DLD1 (cell line): ENCODE data around the gene CDH7.

Experiments
- in situ Hi-C: cut with HindIII; loops from 2 replicates; pipeline ENCODE4 v1.10.0; 2017; ENCODE audit warnings: low sequenced_read_pairs

Gene CDH7

DNA sequence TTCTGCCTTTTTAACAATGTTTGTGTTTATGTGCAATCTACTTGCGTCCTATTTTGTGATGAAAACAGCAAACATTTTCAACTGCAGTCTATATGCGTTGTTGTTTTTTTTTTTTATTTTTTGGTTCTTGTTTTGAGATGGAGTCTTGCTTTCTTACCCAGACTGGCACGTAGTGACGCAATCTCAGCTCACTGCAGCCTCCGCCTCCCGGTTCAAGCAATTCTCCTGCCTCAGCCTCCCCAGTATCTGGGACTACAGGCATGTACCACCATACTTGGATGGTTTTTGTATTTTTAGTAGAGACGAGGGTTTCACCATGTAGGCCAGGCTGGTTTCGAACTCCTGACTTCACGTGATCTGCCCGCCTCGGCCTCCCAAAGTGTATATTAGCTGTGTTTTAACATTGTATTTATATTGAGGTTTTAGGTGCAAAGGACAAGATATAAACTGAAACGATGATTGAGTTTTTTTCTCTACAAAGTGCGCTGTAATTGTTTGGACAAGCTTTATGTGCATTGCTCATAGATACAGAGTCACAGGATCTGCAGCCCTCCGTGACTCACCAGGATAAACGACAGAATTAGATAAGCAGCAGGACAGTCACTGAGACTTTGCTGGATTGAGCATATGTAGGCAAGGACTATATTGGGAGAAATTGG, 17.4 kb downstream of the CDH7 start:
- in situ Hi-C loops = no loop called here

DNA sequence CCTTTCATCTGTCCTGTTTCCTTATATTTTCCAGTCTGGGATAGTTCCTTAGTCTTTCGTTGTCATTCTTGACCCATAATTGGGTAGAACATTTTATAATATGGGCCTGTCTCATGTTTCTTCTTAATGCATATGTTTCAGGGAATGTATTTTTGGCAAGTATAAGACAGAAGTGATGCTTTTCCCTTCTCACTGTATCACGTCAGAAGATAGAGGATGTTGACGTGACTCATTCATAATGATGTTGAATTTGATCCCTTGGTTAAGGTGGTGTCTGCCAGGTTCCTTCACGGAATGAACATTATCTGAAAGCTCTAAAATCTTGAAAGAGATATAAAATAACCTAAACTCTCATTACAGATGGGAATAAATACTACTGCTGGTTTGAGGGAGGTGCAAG, 18.8 kb downstream of the CDH7 start:
- in situ Hi-C loops = no loop called here

DNA sequence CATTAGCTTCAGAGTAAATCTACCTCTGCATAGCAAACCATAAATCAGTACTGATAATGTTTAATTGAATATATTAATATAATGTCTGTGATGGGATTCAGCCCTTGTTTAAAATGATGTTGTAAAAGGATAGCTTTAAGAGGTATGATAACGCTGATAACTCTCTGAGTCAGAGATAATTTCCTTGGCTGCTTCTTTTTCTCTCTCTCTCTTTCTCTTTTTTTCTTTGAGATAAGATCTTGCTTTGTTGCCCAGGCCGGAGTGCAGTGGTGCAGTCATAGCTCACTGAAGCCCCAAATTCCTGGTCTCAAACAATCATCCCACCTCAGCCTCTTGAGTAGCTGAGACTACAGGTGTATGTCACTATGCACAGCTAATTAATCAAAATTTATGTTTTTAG, 35.7 kb downstream of the CDH7 start:
- in situ Hi-C loops = no loop called here

DNA sequence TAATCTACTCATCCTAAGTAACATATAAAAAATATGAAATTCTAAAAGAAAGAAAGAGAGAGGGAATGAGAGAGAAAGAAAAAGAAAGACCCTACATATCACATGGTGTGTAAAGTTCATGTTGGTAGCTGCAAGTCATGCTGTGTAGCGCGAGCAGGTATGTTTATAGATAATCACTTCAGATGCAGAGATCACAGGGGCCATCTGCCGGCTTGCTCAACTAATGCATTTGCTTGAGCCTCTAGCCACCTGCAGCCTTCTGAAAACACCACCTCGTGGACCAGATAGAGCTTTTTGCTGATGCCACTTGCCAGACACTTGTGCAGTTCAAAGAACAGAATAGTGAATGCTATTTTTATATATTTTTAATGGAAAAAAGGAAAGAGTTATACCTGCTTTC, 37.6 kb downstream of the CDH7 start:
- in situ Hi-C loops = no loop called here

DNA sequence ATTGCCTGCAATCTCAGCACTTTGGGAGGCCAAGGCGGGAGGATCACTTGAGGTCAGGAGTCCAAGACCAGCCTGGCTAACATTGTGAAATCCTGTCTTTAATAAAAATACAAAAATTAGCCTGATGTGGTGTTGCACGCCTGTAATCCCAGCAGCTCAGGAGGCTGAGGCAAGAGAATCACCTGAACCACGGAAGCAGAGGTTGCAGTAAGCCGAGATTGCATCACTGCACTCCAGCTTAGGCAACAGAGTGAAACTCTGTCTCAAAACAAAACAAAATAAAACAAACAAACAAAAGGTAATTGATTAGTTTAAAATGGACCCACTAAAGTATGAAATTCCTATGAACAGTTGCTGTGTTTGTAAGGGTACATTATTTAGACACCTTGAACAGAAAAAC, 39.8 kb downstream of the CDH7 start:
- in situ Hi-C loops = no loop called here

DNA sequence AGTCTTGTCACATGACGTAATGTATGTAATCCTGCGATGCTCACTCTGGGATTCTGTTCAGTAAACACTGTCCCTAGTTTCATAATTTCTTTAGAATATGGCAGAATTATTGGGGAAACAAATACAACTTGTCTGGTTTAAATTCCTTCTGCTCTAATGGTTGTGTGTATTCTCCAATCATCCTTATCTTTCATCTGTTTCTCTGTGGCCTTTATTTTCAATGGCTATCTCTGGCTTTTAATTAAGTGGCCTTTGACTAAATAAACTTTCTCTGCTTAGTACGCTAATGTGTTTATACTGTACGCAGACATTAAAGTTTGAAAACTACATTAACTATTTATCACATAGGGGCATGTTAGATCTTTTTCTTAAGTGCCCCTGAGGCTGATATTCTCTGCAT, 40.9 kb downstream of the CDH7 start:
- in situ Hi-C loops = no loop called here

DNA sequence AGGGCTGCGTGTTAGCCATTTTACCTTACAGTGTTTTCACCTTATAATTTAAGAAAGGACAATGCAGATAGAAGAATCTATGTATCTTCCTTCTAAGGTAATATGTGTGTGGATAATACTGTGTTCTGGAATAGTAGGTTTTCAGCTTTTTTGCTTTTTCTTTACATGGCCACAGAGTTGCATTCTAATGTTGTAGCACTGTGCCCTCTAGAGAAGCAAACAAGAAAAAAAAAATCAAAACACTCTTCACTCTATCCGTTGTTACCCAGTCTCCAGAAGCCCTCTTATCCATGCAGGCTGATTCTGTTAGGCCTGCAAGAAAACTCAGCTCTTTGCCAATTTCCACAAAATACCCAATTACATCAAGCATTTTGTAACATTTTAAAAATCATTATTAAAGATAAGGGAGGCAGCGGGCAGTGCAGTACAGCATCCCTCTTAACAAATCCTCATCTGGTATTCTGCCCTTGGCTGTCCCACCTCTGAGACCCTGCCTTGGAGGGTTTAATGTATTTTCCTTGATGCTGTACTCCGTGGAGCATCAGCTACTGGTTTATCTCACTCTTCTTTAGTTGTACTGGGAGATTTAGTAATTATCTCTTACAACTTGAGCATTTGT, 41.8 kb downstream of the CDH7 start:
- in situ Hi-C loops = no loop called here

DNA sequence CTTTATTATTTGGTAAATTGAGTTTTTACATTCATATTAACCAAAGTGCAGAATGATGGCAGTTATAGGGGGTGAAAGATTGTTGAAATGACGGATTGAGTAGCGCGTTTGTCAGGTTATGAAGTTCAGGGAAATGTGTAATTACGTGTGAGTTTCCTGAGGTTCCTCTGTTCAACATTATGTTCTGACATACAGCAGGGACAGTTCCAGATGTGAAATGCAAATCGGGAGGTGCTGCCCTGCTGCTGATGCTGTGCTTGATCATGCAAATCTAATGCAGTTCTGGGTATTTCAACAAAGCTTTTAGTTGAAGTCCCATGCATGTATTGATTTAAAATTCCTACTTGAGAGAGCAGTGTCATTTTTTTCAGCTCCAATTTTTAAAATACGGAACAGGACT, 57.9 kb downstream of the CDH7 start:
- in situ Hi-C loops = no loop called here

DNA sequence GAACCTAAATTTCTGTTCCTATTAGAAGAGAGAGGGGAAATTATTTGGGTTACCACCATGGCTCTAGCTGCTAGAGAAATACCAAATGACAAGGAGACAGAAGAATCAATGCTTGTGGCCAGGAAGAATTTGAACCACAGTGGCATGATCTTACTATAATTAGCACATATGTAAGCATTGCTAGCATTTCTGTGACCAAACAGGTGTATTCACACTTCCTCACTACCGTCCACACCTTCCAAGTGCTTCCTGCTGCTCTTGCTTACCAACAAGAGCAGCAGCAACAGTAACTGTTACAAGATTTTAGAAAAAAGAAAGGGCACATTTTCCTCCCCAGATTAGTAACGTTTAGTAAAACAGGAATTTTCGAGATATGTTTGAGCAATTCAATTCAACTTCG, 60.5 kb downstream of the CDH7 start:
- in situ Hi-C loops = no loop called here

DNA sequence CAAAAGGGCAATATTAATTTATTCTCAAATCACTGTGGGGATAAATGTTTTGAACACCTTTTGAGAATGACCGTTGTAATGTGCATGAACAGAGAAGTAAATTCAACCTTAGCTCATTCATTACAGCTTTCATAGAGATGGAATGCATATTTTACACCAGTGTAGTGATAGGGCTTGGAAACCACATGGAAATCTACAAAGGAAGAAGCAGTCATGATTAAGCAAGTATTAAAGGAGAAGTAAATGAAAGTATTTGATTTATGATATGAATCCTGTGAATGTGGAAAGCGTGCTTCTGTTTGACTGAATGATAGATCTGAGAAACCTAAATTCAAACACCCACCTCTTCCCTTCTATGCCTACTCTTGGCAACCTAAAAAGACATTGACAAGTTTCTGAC, 64.7 kb downstream of the CDH7 start:
- in situ Hi-C loops = no loop called here

DNA sequence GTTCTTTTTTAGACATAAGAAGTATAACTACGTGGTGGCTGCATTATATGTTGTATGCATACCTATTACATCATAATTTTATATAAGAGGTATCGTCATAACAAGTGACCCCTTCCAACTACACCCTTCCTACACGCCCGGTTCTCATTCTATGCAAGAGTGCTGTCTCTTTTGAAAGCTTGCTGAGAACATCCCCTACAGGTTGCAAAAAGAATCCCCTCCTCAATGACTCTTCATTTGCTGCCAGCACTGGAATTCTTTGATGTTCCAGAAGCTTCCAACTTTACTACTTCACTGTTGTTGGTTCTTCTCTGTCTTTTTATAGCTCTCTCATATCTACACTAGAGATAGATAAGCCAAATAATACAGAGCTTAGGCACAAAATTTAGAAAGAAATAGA, 66.4 kb downstream of the CDH7 start:
- in situ Hi-C loops = no loop called here

DNA sequence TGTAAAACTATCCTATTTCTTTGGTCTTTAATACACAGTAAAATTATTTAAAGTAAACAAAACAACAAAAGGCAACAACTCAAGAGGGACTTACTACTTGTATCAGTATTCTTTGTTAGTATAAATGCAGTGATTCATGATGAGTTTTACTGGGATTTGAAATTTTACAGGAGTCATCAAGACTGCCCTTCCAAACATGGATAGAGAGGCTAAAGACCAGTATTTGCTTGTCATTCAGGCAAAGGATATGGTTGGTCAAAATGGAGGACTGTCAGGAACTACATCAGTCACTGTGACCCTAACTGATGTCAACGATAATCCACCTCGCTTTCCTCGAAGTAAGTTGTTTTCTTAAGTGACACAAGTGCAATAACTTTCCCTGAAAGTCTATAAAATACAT, 71.1 kb downstream of the CDH7 start:
- in situ Hi-C loops = no loop called here

DNA sequence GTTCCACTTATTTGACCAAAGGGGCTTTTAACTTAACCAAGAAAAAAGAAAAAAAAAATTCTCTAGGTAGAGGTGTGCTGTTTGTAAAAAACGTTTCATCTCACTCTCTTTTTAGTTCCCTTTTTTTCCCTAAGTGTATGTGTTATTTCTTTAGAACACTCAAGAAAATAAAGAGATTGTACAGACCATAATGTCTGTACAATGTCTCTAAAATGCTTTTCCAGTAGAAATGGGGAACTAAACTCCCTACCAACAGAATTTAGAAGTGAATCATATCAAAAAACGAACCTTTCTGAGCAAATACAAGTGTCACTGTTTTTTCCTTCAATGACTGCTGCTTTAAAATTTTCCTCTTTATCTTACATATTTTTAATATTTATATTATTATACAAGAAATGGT, 72.0 kb downstream of the CDH7 start:
- in situ Hi-C loops = no loop called here

DNA sequence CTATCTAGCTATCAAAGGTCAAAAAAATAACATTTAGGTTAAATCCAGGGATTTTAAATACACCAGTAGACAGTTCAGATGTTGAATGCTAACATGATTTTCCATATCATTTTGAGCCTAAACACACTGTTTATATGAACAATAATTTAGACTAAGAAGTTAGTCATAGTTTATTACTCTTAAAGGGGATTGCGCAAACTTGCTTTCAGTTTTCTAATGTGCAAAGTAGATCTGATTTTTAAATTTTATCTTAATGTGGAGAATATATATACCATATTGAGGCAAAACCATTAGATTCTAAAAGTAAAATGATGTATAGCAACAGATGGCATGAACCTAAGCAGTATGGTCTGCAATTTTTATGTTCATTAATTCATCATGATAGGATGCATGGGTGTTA, 76.6 kb downstream of the CDH7 start:
- in situ Hi-C loops = no loop called here

DNA sequence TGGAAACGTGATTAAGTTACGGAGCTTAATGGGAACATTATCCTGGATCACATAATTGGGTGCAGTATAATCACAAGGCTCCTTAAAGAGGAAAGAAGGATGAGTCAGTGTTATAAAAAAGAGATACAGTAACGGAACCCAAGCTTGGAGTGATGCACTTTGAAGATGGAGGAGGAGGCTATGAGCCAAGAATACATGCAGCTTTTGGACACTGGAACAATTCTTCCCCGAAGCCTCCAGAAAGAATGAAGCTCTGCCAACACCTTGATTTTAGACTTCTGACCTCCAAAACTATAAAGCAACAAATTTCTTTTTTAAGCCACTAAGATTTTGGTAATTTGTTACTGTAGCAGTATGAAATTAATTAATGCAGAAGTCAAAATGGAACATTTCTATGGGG, 85.1 kb downstream of the CDH7 start:
- in situ Hi-C loops = no loop called here

DNA sequence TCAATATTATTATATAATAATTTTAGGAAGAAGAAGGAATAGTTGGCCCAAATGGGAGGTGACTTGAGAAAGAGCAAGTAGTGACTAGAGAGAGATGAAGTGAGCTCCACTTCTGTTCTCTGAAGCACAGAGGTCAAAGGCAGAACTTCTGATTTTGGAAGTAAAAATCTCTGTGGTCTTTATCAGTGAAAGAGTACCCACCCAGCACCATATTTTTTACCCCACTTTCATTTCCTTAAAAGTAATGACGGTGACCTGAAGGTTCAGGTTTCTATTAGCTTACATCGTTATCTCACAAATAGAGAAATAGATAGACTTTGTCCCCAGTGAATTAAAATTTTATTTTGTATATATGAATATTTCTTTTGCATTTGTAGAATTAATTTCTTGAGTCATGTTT, 95.3 kb downstream of the CDH7 start:
- in situ Hi-C loops = no loop called here

DNA sequence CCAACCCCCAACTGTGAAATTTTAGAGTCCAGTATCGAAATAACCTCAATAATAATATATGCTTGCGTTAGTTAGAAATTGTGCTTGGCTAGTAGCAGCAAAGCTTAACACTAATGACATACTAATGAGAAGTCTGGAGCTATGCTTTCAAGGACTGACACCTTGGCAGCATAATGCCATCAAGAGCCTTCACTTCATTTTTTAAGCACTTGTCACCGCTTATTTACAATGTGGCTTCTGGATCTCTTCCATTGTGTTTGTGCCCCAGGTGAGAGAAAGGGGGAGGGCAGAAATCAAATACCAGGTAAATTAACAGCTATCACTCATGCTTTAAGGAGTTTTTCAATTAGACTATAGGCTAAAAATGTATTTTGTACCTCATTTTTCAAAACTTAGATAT, 101.5 kb downstream of the CDH7 start:
- in situ Hi-C loops = no loop called here

DNA sequence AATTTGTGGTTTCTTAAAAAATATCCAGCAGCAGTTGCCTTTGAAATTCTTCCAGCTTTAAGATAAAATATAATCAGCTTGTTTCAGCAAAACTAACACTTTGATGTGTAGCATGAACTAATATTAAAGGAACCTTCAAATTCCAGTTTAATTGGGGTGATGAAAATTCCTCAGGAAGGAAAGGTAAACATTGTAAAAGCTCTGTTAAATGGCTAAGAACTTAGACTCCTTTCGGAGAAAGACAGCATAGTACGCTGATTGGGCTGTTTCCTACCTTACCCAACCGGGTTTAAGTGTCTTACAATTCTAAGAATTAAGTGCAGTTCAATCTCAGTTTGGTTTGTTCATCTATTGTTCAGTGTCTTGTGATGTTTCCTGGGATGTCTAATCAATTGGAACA, 108.3 kb downstream of the CDH7 start:
- in situ Hi-C loops = no loop called here

DNA sequence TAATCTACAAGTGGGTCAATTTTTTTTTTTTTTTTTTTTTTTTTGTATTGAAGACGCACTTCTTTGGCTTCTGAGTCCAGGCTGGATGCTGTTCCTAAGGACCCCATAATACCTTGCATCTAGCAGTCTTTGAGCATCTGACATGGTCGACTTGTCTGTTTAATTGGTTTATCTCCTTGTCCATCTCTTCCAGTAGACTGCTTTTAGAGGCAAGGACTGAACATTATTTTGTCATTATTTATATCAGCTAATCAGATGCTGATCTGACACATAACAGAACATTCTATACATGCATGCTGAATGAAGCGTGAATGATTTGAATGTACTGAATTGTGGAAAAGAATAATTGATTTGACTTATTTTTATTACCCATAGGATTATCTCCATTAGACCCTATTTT, 118.7 kb downstream of the CDH7 start:
- in situ Hi-C loops = no loop called here

DNA sequence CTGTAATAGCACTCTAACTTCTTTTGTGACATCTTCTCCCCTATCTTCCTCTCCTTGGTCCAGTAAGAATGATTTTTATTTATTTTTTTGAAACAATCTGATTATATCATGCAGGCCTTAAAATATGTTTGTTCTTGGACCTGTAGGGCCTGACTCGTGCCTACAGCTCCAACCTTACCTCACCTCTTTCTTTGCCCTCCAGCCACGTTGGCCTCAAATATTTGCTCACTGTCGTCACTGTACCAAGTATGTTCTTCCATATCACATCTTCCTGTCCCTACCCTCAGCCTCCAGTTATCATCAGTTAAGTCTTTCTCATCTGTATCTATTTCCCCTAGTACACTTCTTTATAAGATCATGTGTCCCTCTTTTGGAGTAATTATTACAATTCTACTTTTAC, 125.5 kb downstream of the CDH7 start:
- in situ Hi-C loops = no loop called here

DNA sequence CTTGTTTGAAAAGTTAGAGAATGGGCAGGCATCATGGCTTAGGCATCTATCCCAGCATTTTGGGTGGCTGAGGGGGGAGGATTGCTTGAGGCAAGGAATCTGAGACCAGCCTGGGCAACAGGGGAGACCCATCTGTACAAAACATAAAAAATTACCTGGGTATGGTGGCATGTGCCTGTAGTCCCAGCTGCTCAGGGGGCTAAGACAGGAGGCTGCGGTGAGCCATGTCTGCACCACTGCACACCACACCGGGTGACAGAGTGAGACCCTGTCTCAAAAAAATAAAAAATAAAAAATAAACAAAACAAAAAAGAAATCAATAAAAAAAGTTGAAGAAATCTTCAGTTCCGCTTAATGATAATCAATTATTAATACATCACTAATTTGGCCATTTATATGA, 146.5 kb downstream of the CDH7 start:
- in situ Hi-C loops = no loop called here

DNA sequence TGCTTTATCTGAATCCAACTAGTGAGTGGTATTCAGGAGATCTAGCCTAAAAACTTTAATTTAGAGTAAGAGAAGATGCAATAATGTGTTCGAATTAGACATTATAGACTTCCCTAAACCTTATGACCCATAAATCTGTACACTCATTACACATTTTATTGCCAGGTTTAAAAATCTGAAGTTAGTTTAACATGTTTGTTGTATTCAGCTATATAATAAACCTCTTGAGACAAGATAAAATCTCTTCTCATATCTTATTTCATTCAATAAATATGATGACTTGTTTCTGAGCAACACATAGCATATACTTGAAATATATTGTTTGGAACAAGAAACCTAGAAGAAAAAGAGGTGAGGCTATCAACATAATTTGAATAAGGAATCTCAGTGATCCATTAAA, 150.7 kb downstream of the CDH7 start:
- in situ Hi-C loops = no loop called here

DNA sequence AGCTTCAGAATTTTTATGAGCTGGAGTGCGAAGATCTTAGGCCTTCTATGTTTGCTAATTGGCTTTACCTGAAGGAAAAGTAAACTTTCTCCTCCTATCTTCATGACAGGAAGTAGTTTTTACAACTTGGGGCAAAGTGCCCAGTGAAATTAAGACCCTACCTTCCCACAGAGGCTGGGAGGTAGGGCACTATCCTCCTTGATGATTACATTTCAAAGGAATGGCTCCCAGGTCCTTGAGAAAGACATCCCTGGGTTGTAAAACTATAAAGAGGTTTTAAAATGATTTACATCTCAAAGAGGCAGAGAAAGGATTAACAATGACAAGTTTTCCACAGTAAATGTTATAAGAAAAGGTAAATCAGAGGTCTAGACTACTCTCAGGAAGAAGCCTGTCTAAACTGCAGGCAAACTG, 155.8 kb downstream of the CDH7 start:
- in situ Hi-C loops = no loop called here
